ENCODE measurements around the gene TBC1D10B. TPM values are rescaled to one million over a fixed set of nuclear protein-coding genes. Genes with fewer than 3 reads are reported as not detected.
A peak's percentile ranks its signal among the peaks of the same experiment; 100 is the strongest.

Gene TBC1D10B
- total and polyA plus RNA-seq, 9 of the 15 experiments (the other 6 are each of a cell fraction or from before 2014, with no cell fraction given): 2.2 to 55.4 (median 17.5) TPM

DNA sequence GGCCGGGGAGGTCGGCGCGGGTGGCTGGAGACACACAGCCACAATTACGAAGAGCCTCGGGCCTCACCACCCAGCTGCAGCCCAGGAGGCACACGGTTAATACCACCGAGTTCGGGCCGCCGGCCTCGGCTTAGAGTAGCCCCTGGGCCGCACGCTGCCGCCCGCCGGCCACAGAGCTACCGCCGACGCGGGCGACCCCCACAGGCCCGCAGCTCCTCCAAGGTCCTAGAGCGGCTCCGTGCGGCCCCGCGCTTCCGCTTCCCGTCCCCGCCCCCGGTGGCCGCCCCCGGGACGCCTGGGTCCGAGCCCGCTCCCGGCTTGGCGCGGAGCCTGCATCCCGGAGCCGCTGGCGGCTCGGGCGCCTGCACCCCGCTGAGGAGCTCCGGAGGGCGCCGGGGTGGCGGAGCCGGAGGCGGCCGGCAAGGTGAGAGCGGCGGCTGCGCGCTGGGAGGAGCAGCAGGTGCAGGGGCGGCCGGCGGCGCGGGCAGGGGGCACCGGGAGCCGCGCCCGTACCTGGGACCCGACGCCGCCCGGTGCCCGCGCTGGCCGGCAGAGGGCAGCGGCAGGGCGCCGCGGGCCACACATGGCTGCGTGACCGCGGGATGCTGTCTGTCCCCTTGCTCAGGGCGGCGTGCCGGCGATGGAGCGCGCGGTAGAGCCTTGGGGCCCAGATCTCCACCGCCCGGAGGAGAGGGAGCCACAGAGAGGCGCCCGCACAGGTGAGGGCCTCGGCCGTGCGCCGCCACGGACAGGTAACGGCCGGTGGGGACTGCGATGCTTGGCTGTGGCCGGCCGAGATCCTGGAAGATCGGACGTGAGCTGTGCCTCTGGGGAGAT, 25.1 kb upstream of the TBC1D10B start, which contains the start of gene ZNF48:
Gene ZNF48 (plus strand): TSS at position 266 of the 837 bp plus-strand sequence. CDS start 375 bp downstream, at position 641.
- FAIRE-seq (no peak), ATAC-seq (peak; percentile 95), DNase-seq (ENCODE audit: extremely low read depth in 1 of 4, low spot score in 3 of 4) (peak; percentile 82 to 92 (median 89))
- in situ Hi-C loops (cut with MboI) (no loop called here), intact Hi-C loops (cut with micrococcal nuclease) (loop anchor here (2.0 kb wide), 1 partner anchor 15 kb away; no protein-coding TSS in a partner anchor)
- ChIA-PET CTCF (ENCODE audit: low intra/inter-chr PET ratio) (interaction anchor here (0.6 kb wide), 1 partner anchor 314 kb away, joined by 4 read pairs; no protein-coding TSS in a partner anchor), POLR2A (interaction anchor here (0.6 to 1.1 kb wide), 10 partner anchors 9 to 347 kb away, joined by 3 to 5 read pairs (median 3); partner anchors contain the start of genes DCTPP1, TBC1D10B and ZNF689)
- Histone ChIP-seq H3K4me3 (peak within 1 kb of the TSS; percentile 87), H4K20me1 (replicated peaks; ENCODE audit: control insufficient read depth, insufficient read depth, low read length) (no peaks in the 10 kb centered on the region), H3K9ac (ENCODE audit: insufficient read depth in 1 of 2, low read depth in 2 of 2, low read length in 2 of 2) (peak within 1 kb of the TSS; percentile 79 to 95), H3K36me3 (ENCODE audit: control insufficient read depth, insufficient read depth, low read length) (peaks cover 21% of the 10 kb centered on the region; the same call in 2 of the 3 replicates), H2AFZ (ENCODE audit: low read depth, low read length) (peak within 1 kb of the TSS; percentile 93), H3K9me3 (replicated peaks; ENCODE audit: control insufficient read depth, insufficient read depth, low read depth, low read length) (no peaks in the 10 kb centered on the region), H3K4me1 (replicated peaks in 1 of 2; ENCODE audit: control insufficient read depth in 2 of 2, insufficient read depth in 2 of 2, low read length in 2 of 2) (peaks cover 26 to 53% of the 10 kb centered on the region in 2 experiments), H3K79me2 (ENCODE audit: control insufficient read depth, insufficient read depth, low read length) (peaks cover 10% of the 10 kb centered on the region), H3K4me2 (ENCODE audit: insufficient read depth, low read length) (peak within 1 kb of the TSS; percentile 76), H3K9me1 (ENCODE audit: control insufficient read depth, insufficient read depth, low read length) (no peaks in the 10 kb centered on the region), H3K27ac (ENCODE audit: extremely low read depth, low read depth, low read length) (peak within 1 kb of the TSS; percentile 86), H3K27me3 (ENCODE audit: control insufficient read depth in 2 of 2, insufficient read depth in 2 of 2, low read length in 2 of 2) (no peaks in the 10 kb centered on the region)
- BruUV-seq (replicated peaks): no TSS peak
- 0% methylated on average over 56 of the region's 103 CpGs for WGBS (ENCODE audit: insufficient coverage, low coverage, missing lambda C conversion rate)
- peak; percentile 73 for TF ChIP-seq MYC (IDR thresholded peaks at IDR 0.05; ENCODE audit: low read depth, low read length)
- no peak for TF ChIP-seq MYC (CRISPR knock-in tag; IDR thresholded peaks at IDR 0.05; ENCODE audit: borderline replicate concordance, low read depth)
- TF ChIP-seq SLC30A9 (CRISPR knock-in tag; IDR thresholded peaks at IDR 0.05): no peak
- TF ChIP-seq EGR1 (conservative IDR thresholded peaks at IDR 0.05): peak; percentile 68
- no peak for TF ChIP-seq ELF4 (CRISPR knock-in tag; IDR thresholded peaks at IDR 0.05)
- no peak for TF ChIP-seq ZBTB17 (CRISPR knock-in tag; IDR thresholded peaks at IDR 0.05)
- no peak for TF ChIP-seq CBFB (CRISPR knock-in tag; IDR thresholded peaks at IDR 0.05)
- no peak for TF ChIP-seq AFF4 (CRISPR knock-in tag; IDR thresholded peaks at IDR 0.05)
- TF ChIP-seq ZNF395 (CRISPR knock-in tag; IDR thresholded peaks at IDR 0.05): peak; percentile 88; the same call in 1 of the 2 replicates
- no peak for TF ChIP-seq DNMT1 (IDR thresholded peaks at IDR 0.05)
- TF ChIP-seq ZBTB33 (CRISPR knock-in tag; IDR thresholded peaks at IDR 0.05): peak; percentile 39; the same call in 1 of the 2 replicates
- peak; percentile 84 for TF ChIP-seq HCFC1 (IDR thresholded peaks at IDR 0.05; ENCODE audit: low read depth, low read length)
- TF ChIP-seq ZNF239 (CRISPR knock-in tag; IDR thresholded peaks at IDR 0.05): no peak
- TF ChIP-seq ELF2 (CRISPR knock-in tag; IDR thresholded peaks at IDR 0.05): peak; percentile 96
- peak; percentile 38; the same call in 1 of the 2 replicates for TF ChIP-seq HNRNPL (IDR thresholded peaks at IDR 0.05; ENCODE audit: low read depth, low read length)

Data from K562 (cell line).